Bronchial smooth muscle cell (primary cell): ENCODE measurements around the gene LEPR. TPM values are rescaled to one million over a fixed set of nuclear protein-coding genes. Genes with fewer than 3 reads are reported as not detected.

ENCODE experiments used
- total RNA-seq: library from RNA; depleted of rRNA; stranded (reverse); fragments of >200 nt; gene quantifications from 2 replicates; pipeline ENCODE4 v1.2.1, GENCODE V29; 2014

Gene LEPR, protein sequence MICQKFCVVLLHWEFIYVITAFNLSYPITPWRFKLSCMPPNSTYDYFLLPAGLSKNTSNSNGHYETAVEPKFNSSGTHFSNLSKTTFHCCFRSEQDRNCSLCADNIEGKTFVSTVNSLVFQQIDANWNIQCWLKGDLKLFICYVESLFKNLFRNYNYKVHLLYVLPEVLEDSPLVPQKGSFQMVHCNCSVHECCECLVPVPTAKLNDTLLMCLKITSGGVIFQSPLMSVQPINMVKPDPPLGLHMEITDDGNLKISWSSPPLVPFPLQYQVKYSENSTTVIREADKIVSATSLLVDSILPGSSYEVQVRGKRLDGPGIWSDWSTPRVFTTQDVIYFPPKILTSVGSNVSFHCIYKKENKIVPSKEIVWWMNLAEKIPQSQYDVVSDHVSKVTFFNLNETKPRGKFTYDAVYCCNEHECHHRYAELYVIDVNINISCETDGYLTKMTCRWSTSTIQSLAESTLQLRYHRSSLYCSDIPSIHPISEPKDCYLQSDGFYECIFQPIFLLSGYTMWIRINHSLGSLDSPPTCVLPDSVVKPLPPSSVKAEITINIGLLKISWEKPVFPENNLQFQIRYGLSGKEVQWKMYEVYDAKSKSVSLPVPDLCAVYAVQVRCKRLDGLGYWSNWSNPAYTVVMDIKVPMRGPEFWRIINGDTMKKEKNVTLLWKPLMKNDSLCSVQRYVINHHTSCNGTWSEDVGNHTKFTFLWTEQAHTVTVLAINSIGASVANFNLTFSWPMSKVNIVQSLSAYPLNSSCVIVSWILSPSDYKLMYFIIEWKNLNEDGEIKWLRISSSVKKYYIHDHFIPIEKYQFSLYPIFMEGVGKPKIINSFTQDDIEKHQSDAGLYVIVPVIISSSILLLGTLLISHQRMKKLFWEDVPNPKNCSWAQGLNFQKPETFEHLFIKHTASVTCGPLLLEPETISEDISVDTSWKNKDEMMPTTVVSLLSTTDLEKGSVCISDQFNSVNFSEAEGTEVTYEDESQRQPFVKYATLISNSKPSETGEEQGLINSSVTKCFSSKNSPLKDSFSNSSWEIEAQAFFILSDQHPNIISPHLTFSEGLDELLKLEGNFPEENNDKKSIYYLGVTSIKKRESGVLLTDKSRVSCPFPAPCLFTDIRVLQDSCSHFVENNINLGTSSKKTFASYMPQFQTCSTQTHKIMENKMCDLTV
- total RNA-seq: 12.5 and 16.7 TPM in 2 replicates

DNA sequence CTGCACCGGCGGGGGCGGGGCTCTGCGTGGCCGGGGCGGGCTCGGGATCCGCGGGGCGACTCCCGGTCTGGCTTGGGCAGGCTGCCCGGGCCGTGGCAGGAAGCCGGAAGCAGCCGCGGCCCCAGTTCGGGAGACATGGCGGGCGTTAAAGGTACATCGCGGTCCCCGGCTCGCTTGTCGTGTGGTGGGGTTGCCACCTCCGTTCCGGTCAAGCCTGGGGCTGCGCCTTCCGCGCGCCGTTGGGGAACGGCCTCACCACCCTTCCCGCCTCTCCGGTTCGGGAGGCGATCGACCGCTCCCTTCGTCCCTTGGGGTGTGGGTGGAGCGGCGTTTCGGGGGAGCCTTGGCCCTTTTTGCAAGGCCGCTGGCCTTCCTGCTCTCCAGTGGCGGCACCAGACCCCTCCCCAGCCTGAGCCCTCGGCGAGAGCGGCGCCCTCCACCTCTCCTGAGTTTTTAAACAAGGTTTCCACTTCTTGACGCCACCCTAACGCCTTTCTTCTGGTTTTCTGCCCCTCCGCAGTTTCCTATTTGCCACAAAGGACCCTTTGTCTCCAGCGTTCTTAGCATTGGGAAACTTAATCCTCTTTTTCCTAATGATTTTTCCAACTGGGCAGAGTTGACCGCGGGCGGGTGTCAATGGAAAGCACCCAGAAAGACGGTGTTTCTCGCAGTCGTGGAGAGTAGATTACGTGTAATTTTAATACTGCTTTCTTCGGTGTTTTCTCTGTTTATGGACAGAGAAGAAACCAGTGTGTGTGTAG is at the start of gene LEPR, which contains the start of gene LEPROT:
LEPR (plus strand) TSS at position 79 of the 761 bp plus-strand sequence. CDS start 144,898 bp downstream, outside the sequence.
LEPROT (plus strand) TSS at position 79 of the 761 bp plus-strand sequence; CDS start at position 136, 57 bp downstream.

Other genes with a start within 250 kb of the LEPR start
- 0.09 and 0.16 TPM in 2 replicates for gene DNAJC6, start 111.1 kb upstream of the LEPR start, total RNA-seq
- gene LEPROT, start within 50 bp of the LEPR start, total RNA-seq: 27.8 and 34.8 TPM in 2 replicates